HG03045 (cell line): ENCODE measurements around the gene HOXD8.

Source experiments
- ATAC-seq: cut with Tn5 transposase; IDR thresholded peaks from one replicate; pipeline ENCODE4 v1.9.1; 2021; ENCODE audit warnings: mild to moderate bottlenecking, moderate library complexity; ENCODE audit not compliant: unreplicated experiment

HOXD8 gene

GRCh38 chr2:176145085-176145969, 15.8 kb downstream of the HOXD8 start:
- no peak for ATAC-seq

GRCh38 chr2:176146101-176146500, 16.6 kb downstream of the HOXD8 start:
- ATAC-seq: no peak

- ATAC-seq: no peak
These were observed 17.1 kb downstream of the HOXD8 start for GRCh38 chr2:176146645-176147044.

- no peak for ATAC-seq
These were observed 17.8 kb downstream of the HOXD8 start for GRCh38 chr2:176147210-176147799.

GRCh38 chr2:176147800-176148496, 18.4 kb downstream of the HOXD8 start:
- ATAC-seq: no peak

- no peak for ATAC-seq
These were observed 19.4 kb downstream of the HOXD8 start for GRCh38 chr2:176148751-176149421.

GRCh38 chr2:176149481-176149938, 20.0 kb downstream of the HOXD8 start:
- no peak for ATAC-seq

- no peak for ATAC-seq
These were observed 20.6 kb downstream of the HOXD8 start for GRCh38 chr2:176149939-176150583.

GRCh38 chr2:176150584-176151441, 21.3 kb downstream of the HOXD8 start:
- no peak for ATAC-seq

- ATAC-seq: no peak
These were observed 22.2 kb downstream of the HOXD8 start, which contains the start of gene HOXD4 for GRCh38 chr2:176151442-176152287. Gene HOXD4 (plus strand): TSS chr2:176151550. CDS start chr2:176151634, 84 bp downstream.

- ATAC-seq: no peak
These were observed 23.1 kb downstream of the HOXD8 start for GRCh38 chr2:176152350-176153181.

- no peak for ATAC-seq
These were observed 25.2 kb downstream of the HOXD8 start for GRCh38 chr2:176154576-176155252.

GRCh38 chr2:176155356-176156044, 26.0 kb downstream of the HOXD8 start:
- no peak for ATAC-seq

GRCh38 chr2:176156301-176156806, 26.8 kb downstream of the HOXD8 start:
- ATAC-seq: no peak

- ATAC-seq: no peak
These were observed 27.4 kb downstream of the HOXD8 start, which contains the start of gene HOXD3 for GRCh38 chr2:176156807-176157498. Gene HOXD3 (plus strand): TSS chr2:176157307. CDS start chr2:176169115, 11,808 bp downstream.
